Testis (tissue), 3 donors: ENCODE data around the gene STAT5B. TPM values are rescaled to one million over a fixed set of nuclear protein-coding genes. Genes with fewer than 3 reads are reported as not detected.
A peak's percentile ranks its signal among the peaks of the same experiment; 100 is the strongest.
"Not testable (repeated sequence)": the region's sequence is repeated elsewhere in the genome, so short reads cannot be mapped to it uniquely, and the experiment has no call there.

Experiments used
- DNase-seq: peaks from one replicate; pipeline ENCODE4 v3.0.0-alpha.2; 2019
- H3K27ac ChIP-seq, 2 donors: fragments of 200-600 bp; sonication (generic); one replicate each; pipeline ENCODE4 v1.5.1; 2019
- H3K27me3 ChIP-seq: fragments of 200-600 bp; sonication (generic); one replicate; pipeline ENCODE4 v1.5.1; 2019
- H3K36me3 ChIP-seq: fragments of 200-600 bp; sonication (generic); one replicate; pipeline ENCODE4 v1.5.1; 2017; ENCODE audit warnings: low read depth; ENCODE audit errors: missing control alignments
- H3K4me1 ChIP-seq: fragments of 200-600 bp; sonication (generic); one replicate; pipeline ENCODE4 v1.5.1; 2019
- H3K4me3 ChIP-seq, 2 donors: fragments of 200-600 bp; sonication (generic); one replicate each; pipeline ENCODE4 v1.5.1; 2017 to 2019
- H3K9me3 ChIP-seq: fragments of 200-600 bp; sonication (generic); one replicate; pipeline ENCODE4 v1.5.1; 2017
- CTCF ChIP-seq, 3 experiments: fragments of 450-650 bp in 2 of 3; fragments of 200-600 bp in 1 of 3; sonication (generic) in 1 of 3; IDR thresholded peaks; one replicate each; pipeline ENCODE4 v1.5.1; 2016 to 2019; ENCODE audit warnings: antibody characterized with exemption in 3 of 3, mild to moderate bottlenecking in 2 of 3, moderate library complexity in 1 of 3
- POLR2A ChIP-seq: fragments of 450-650 bp; IDR thresholded peaks from one replicate; pipeline ENCODE4 v1.6.1; 2017; ENCODE audit warnings: antibody characterized with exemption, mild to moderate bottlenecking, moderate library complexity
- WGBS, 2 donors: methylation state at CpG; one replicate each; pipeline ENCODE4 v1.1.5; 2018; 5-methylcytosine and 5-hydroxymethylcytosine counted together
- intact Hi-C: fragments of 100-400 bp; cut with DNase I; formaldehyde crosslinking; loops from one replicate; pipeline ENCODE4 v1.15.1; 2023; ENCODE audit warnings: low total_unique reads
- polyA plus RNA-seq: library from polyadenylated mRNA; stranded (reverse); fragments of 350-450 nt; fragmentation: Illumina TruSeq; extraction: RNeasy Lipid Tissue Mini Kit (QIAGEN cat#74804); gene quantifications from one replicate; pipeline ENCODE4 v1.2.3, GENCODE V29; 2014; ENCODE audit warnings: low read depth, low replicate concordance; ENCODE audit not compliant: insufficient read depth
- total RNA-seq, 2 donors: library from RNA; depleted of rRNA; stranded (reverse); fragments of >200 nt; gene quantifications; one replicate each; pipeline ENCODE4 v1.2.3, GENCODE V29; 2016

Gene STAT5B
- total and polyA plus RNA-seq, 3 donors from 2014 or later, result 65.9 to 81.5 (median 66.0) TPM

- no peaks in the 10 kb centered on the region for H3K27me3 ChIP-seq
- no peaks in the 10 kb centered on the region for H3K9me3 ChIP-seq
- H3K4me3 ChIP-seq, result no peak overlapping the region
- TF ChIP-seq CTCF (IDR thresholded peaks at IDR 0.05), result no peak
- no peak for TF ChIP-seq POLR2A
- H3K27ac ChIP-seq, result peak overlapping the region in 1 of 2 donors; percentile 55
- peaks cover 26% of the 10 kb centered on the region for H3K4me1 ChIP-seq
- WGBS, 2 donors, result 77 to 86% methylated on average over 6 of the region's 6 CpGs
- no peaks in the 10 kb centered on the region for H3K36me3 ChIP-seq
- DNase-seq, result no peak
- intact Hi-C loops, result no loop called here
These were observed 66.1 kb downstream of the STAT5B start for GRCh38 chr17:42210046-42210445.

GRCh38 chr17:42206153-42206612, 70.0 kb downstream of the STAT5B start:
- intact Hi-C loops, H3K36me3 ChIP-seq: not testable (repeated sequence)

DNA sequence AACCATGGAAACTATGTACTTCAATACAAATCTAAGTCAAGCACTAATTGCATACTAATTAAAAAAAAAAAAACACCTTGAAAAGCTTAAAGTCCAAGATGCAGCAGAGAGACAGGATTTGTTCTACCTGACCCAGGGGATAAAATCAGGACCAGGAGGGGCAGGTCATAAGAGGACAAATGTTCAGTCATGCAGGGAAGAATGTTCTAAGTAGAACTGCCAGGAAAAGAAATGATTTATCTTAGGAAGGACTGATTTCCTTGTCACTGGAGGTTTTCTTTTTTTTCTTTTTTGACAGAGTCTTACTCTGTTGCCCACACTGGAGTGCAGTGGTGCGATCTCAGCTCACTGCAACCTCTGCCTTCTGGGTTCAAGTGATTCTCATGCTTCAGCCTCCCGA, 72.8 kb downstream of the STAT5B start:
- Histone ChIP-seq H3K9me3 (no peaks in the 10 kb centered on the region), H3K36me3 (no peaks in the 10 kb centered on the region), H3K4me1 (peaks cover 17% of the 10 kb centered on the region), H3K4me3 (no peak overlapping the region), H3K27me3 (no peaks in the 10 kb centered on the region), H3K27ac (no peak overlapping the region)
- intact Hi-C loops, result no loop called here
- WGBS, 2 donors, result 88 to 98% methylated on average over 2 of the region's 2 CpGs
- DNase-seq, result no peak
- TF ChIP-seq CTCF (IDR thresholded peaks at IDR 0.05), result no peak
- no peak for TF ChIP-seq POLR2A

More at GRCh38 chr17:42206153-42206612, 70.0 kb downstream of the STAT5B start:
- H3K9me3 ChIP-seq, H3K4me3 ChIP-seq, H3K27ac ChIP-seq, DNase-seq, H3K4me1 ChIP-seq, H3K27me3 ChIP-seq: not testable (repeated sequence)
- WGBS, 2 donors, result 91 to 94% methylated on average over 8 of the region's 8 CpGs

DNA sequence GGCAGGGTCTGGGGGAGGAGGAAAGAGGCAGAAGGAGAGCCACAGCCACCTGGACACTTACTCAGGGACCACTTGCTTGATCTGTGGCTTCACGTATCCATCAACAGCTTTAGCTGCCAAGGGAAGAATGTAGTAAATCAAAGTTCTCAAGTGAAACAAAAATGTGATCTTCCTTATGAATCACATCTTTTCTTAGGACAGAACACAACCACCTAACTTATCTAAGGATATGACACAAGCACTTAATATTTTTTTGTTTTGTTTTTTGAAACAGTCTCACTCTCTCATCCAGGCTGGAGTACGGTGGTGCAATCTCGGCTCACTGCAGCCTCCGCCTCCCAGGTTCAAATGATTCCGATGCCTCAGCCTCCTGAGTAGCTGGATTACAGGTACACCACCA, 73.5 kb downstream of the STAT5B start:
- no peak for DNase-seq
- no peaks in the 10 kb centered on the region for H3K9me3 ChIP-seq
- no peak overlapping the region for H3K4me3 ChIP-seq
- no peaks in the 10 kb centered on the region for H3K36me3 ChIP-seq
- 93 to 94% methylated on average over 5 of the region's 5 CpGs for WGBS, 2 donors
- H3K4me1 ChIP-seq, result peaks cover 17% of the 10 kb centered on the region
- intact Hi-C loops, result no loop called here
- TF ChIP-seq POLR2A (no peak), CTCF (IDR thresholded peaks at IDR 0.05) (no peak)
- H3K27ac ChIP-seq, result peak overlapping the region in 1 of 2 donors; percentile 24
- H3K27me3 ChIP-seq, result no peaks in the 10 kb centered on the region

- Histone ChIP-seq H3K27me3 (no peaks in the 10 kb centered on the region), H3K27ac (peak overlapping the region in 1 of 2 donors; percentile 24), H3K9me3 (no peaks in the 10 kb centered on the region), H3K4me1 (peaks cover 17% of the 10 kb centered on the region), H3K36me3 (no peaks in the 10 kb centered on the region), H3K4me3 (no peak overlapping the region)
- DNase-seq, result no peak
- 96 to 100% methylated on average over 1 to 6 of the region's 6 CpGs for WGBS, 2 donors
- no peak for TF ChIP-seq CTCF (IDR thresholded peaks at IDR 0.05)
- no peak for TF ChIP-seq POLR2A
- intact Hi-C loops, result no loop called here
These were observed 74.0 kb downstream of the STAT5B start for GRCh38 chr17:42202159-42202558.
